KMS-11 (cell line): ENCODE results near the gene ATP5PD.

Experiments
- H2AFZ ChIP-seq: fragments of 200-600 bp; sonication (generic); 2 replicates; pipeline ENCODE4 v1.6.1; 2016; ENCODE audit warnings: antibody characterized with exemption, mixed run types, low read depth
- H3K27ac ChIP-seq: fragments of 200-600 bp; sonication (generic); 2 replicates; pipeline ENCODE4 v1.6.1; 2016; ENCODE audit warnings: mild to moderate bottlenecking, mixed run types
- H3K27me3 ChIP-seq: fragments of 200-600 bp; sonication (generic); 2 replicates; pipeline ENCODE4 v1.6.1; 2017; ENCODE audit warnings: mild to moderate bottlenecking, low read depth, mixed run types, moderate library complexity; ENCODE audit not compliant: insufficient read depth
- H3K36me3 ChIP-seq: fragments of 200-600 bp; sonication (generic); 2 replicates; pipeline ENCODE4 v1.6.1; 2017; ENCODE audit warnings: mild to moderate bottlenecking, mixed run types; ENCODE audit not compliant: insufficient read depth
- H3K4me1 ChIP-seq: fragments of 200-600 bp; sonication (generic); 2 replicates; pipeline ENCODE4 v1.6.1; 2016; ENCODE audit warnings: mild to moderate bottlenecking, low read depth, mixed run types; ENCODE audit not compliant: poor library complexity, severe bottlenecking
- H3K4me2 ChIP-seq: fragments of 200-600 bp; sonication (generic); 2 replicates; pipeline ENCODE4 v1.7.0; 2016; ENCODE audit warnings: mild to moderate bottlenecking, mixed run types
- H3K4me3 ChIP-seq: fragments of 200-600 bp; sonication (generic); IDR thresholded peaks from 2 replicates; pipeline ENCODE4 v1.6.1; 2017; ENCODE audit warnings: low read depth, low read length, mixed read lengths; ENCODE audit not compliant: insufficient read depth
- H3K79me2 ChIP-seq: fragments of 200-600 bp; sonication (generic); 2 replicates; pipeline ENCODE4 v1.6.1; 2016; ENCODE audit warnings: low read depth, mixed run types; ENCODE audit not compliant: insufficient read depth
- H3K9ac ChIP-seq: fragments of 200-600 bp; sonication (generic); 2 replicates; pipeline ENCODE4 v1.6.1; 2016; ENCODE audit warnings: mild to moderate bottlenecking, mixed run types
- H4K20me1 ChIP-seq: fragments of 200-600 bp; sonication (generic); 2 replicates; pipeline ENCODE4 v1.6.1; 2016; ENCODE audit warnings: mild to moderate bottlenecking, mixed run types; ENCODE audit not compliant: insufficient read depth
- CTCF ChIP-seq: fragments of 200-600 bp; sonication (generic); conservative IDR thresholded peaks from 2 replicates; pipeline ENCODE4 v1.6.1; 2017; ENCODE audit warnings: low read depth, mild to moderate bottlenecking, antibody characterized with exemption, low read length, moderate library complexity, mixed read lengths

The ATP5PD gene

GRCh38 chr17:75064867-75065561 lies 18.2 kb upstream of the ATP5PD start:
- Histone ChIP-seq H3K27me3 (no peaks in the 10 kb centered on the region), H3K4me2 (peak overlapping the region; percentile 86), H3K4me3 (no peak overlapping the region), H3K79me2 (no peaks in the 10 kb centered on the region), H3K4me1 (peaks cover 55% of the 10 kb centered on the region), H3K9ac (peak overlapping the region; percentile 63), H3K36me3 (no peaks in the 10 kb centered on the region; the same call in 1 of the 2 replicates), H3K27ac (peak overlapping the region; percentile 93), H4K20me1 (no peaks in the 10 kb centered on the region), H2AFZ (peak overlapping the region; percentile 26; the same call in 1 of the 2 replicates)
- TF ChIP-seq CTCF, result no peak

- H3K79me2 ChIP-seq, result no peaks in the 10 kb centered on the region
- H3K9ac ChIP-seq, result no peak overlapping the region
- no peak for TF ChIP-seq CTCF
- no peak overlapping the region for H3K4me3 ChIP-seq
- H3K4me2 ChIP-seq, result no peak overlapping the region; the same call in 1 of the 2 replicates
- no peaks in the 10 kb centered on the region for H4K20me1 ChIP-seq
- no peak overlapping the region for H2AFZ ChIP-seq
- H3K36me3 ChIP-seq, result peaks cover 1% of the 10 kb centered on the region; the same call in 1 of the 2 replicates
- no peaks in the 10 kb centered on the region for H3K27me3 ChIP-seq
- peak overlapping the region; percentile 93; the same call in 1 of the 2 replicates for H3K27ac ChIP-seq
- peaks cover 50% of the 10 kb centered on the region for H3K4me1 ChIP-seq
Measured at GRCh38 chr17:75064460-75064859, 17.7 kb upstream of the ATP5PD start.

GRCh38 chr17:75064040-75064439 lies 17.3 kb upstream of the ATP5PD start:
- H3K9ac ChIP-seq, result no peak overlapping the region
- H3K79me2 ChIP-seq, result no peaks in the 10 kb centered on the region
- no peak overlapping the region for H3K4me2 ChIP-seq
- TF ChIP-seq CTCF, result no peak
- H3K36me3 ChIP-seq, result peaks cover 2% of the 10 kb centered on the region; the same call in 1 of the 2 replicates
- H3K4me3 ChIP-seq, result no peak overlapping the region
- no peaks in the 10 kb centered on the region for H3K27me3 ChIP-seq
- H4K20me1 ChIP-seq, result no peaks in the 10 kb centered on the region
- H3K4me1 ChIP-seq, result peaks cover 47% of the 10 kb centered on the region
- peak overlapping the region; percentile 93; the same call in 1 of the 2 replicates for H3K27ac ChIP-seq
- H2AFZ ChIP-seq, result no peak overlapping the region

- Histone ChIP-seq H3K4me2 (no peak overlapping the region), H3K4me1 (peaks cover 44% of the 10 kb centered on the region), H3K79me2 (no peaks in the 10 kb centered on the region), H3K36me3 (peaks cover 2% of the 10 kb centered on the region; the same call in 1 of the 2 replicates), H3K27ac (no peak overlapping the region), H4K20me1 (no peaks in the 10 kb centered on the region), H3K4me3 (no peak overlapping the region), H3K27me3 (no peaks in the 10 kb centered on the region), H2AFZ (no peak overlapping the region), H3K9ac (no peak overlapping the region)
- TF ChIP-seq CTCF, result no peak
Measured at GRCh38 chr17:75063626-75064025, 16.9 kb upstream of the ATP5PD start.
